Neural cell (in vitro differentiated cells): ENCODE measurements around the gene HSP90AA1. TPM values are rescaled to one million over a fixed set of nuclear protein-coding genes. Genes with fewer than 3 reads are reported as not detected.
"Not testable (repeated sequence)": the region's sequence is repeated elsewhere in the genome, so short reads cannot be mapped to it uniquely, and the experiment has no call there.

Source experiments
- H2AFZ ChIP-seq: fragments of 200-600, 300-800 bp; sonication (generic), shearing (Covaris generic); 2 replicates; pipeline ENCODE4 v1.6.0; 2014; ENCODE audit warnings: low read depth, mild to moderate bottlenecking, antibody characterized with exemption, low read length, moderate library complexity
- H3F3A ChIP-seq: fragments of 200-600 bp; shearing (Covaris generic); 2 replicates; pipeline ENCODE4 v1.6.1; 2016; ENCODE audit warnings: mild to moderate bottlenecking, moderate library complexity, mixed read lengths, antibody characterized with exemption, low read length; ENCODE audit not compliant: insufficient read depth, poor library complexity, severe bottlenecking
- H3K27ac ChIP-seq: fragments of 200-600, 300-800 bp; sonication (generic), shearing (Covaris generic); 2 replicates; pipeline ENCODE4 v1.5.1; 2014; ENCODE audit warnings: mild to moderate bottlenecking, low read length, moderate library complexity
- H3K27me3 ChIP-seq: fragments of 300-800, 200-600 bp; sonication (generic), shearing (Covaris generic); 2 replicates; pipeline ENCODE4 v1.6.0; 2014; ENCODE audit warnings: mild to moderate bottlenecking, low read depth, low read length, moderate library complexity; ENCODE audit not compliant: insufficient read depth
- H3K36me3 ChIP-seq: fragments of 300-800, 200-600 bp; sonication (generic), shearing (Covaris generic); 2 replicates; pipeline ENCODE4 v1.5.1; 2014; ENCODE audit warnings: mild to moderate bottlenecking, antibody characterized with exemption, low read length, moderate library complexity; ENCODE audit not compliant: insufficient read depth
- H3K4me2 ChIP-seq: fragments of 300-800, 200-600 bp; sonication (generic), shearing (Covaris generic); 2 replicates; pipeline ENCODE4 v1.6.0; 2014; ENCODE audit warnings: mild to moderate bottlenecking, low read length
- H3K4me3 ChIP-seq: fragments of 300-800, 200-600 bp; sonication (generic), shearing (Covaris generic); 2 replicates; pipeline ENCODE4 v1.5.1; 2014; ENCODE audit warnings: mild to moderate bottlenecking, low read length, moderate library complexity
- H3K79me2 ChIP-seq: fragments of 200-600 bp; shearing (Covaris generic); replicated peaks from 2 replicates; pipeline ENCODE4 v1.6.0; 2014; ENCODE audit warnings: mild to moderate bottlenecking, low read length, moderate library complexity; ENCODE audit not compliant: insufficient read depth
- H3K9ac ChIP-seq: fragments of 300-800, 200-600 bp; sonication (generic), shearing (Covaris generic); 2 replicates; pipeline ENCODE4 v1.6.1; 2016; ENCODE audit warnings: mild to moderate bottlenecking, low read length, mixed read lengths
- H3K9me2 ChIP-seq: fragments of 200-600 bp; shearing (Covaris generic); 2 replicates; pipeline ENCODE4 v1.6.1; 2016; ENCODE audit warnings: mild to moderate bottlenecking, low read length, mixed read lengths; ENCODE audit not compliant: insufficient read depth
- H3K9me3 ChIP-seq: fragments of 200-600, 300-800 bp; sonication (generic), shearing (Covaris generic); 2 replicates; pipeline ENCODE4 v1.6.1; 2016; ENCODE audit warnings: mild to moderate bottlenecking, mixed run types, low read length, moderate library complexity, mixed read lengths
- H4K20me1 ChIP-seq: fragments of 200-600 bp; shearing (Covaris generic); 2 replicates; pipeline ENCODE4 v1.6.1; 2016; ENCODE audit warnings: mild to moderate bottlenecking, mixed run types; ENCODE audit not compliant: insufficient read depth
- EP300 ChIP-seq: fragments of 450-650 bp; conservative IDR thresholded peaks from 2 replicates; pipeline ENCODE4 v1.6.1; 2014; ENCODE audit warnings: antibody characterized with exemption, mild to moderate bottlenecking, moderate library complexity; ENCODE audit not compliant: poor library complexity, severe bottlenecking
- EZH2 ChIP-seq: fragments of 200-600, 300-800 bp; shearing (Covaris generic), sonication (generic); IDR thresholded peaks from 2 replicates; pipeline ENCODE4 v1.6.1; 2014; ENCODE audit warnings: antibody characterized with exemption, low read length, borderline replicate concordance, mild to moderate bottlenecking; ENCODE audit not compliant: insufficient read depth, poor library complexity, severe bottlenecking
- MXI1 ChIP-seq: fragments of 450-650 bp; conservative IDR thresholded peaks from 2 replicates; pipeline ENCODE4 v1.6.1; 2014; ENCODE audit warnings: antibody characterized with exemption, mild to moderate bottlenecking; ENCODE audit not compliant: poor library complexity, severe bottlenecking
- POLR2AphosphoS5 ChIP-seq: IDR thresholded peaks from 2 replicates; pipeline ENCODE4 v1.6.1; 2012
- RAD21 ChIP-seq: fragments of 450-650 bp; conservative IDR thresholded peaks from 2 replicates; pipeline ENCODE4 v1.6.1; 2014; ENCODE audit warnings: antibody characterized with exemption, mild to moderate bottlenecking, moderate library complexity
- REST ChIP-seq: IDR thresholded peaks from 2 replicates; pipeline ENCODE4 v1.6.1; 2012; ENCODE audit warnings: borderline replicate concordance
- SMC3 ChIP-seq: fragments of 450-650 bp; conservative IDR thresholded peaks from 2 replicates; pipeline ENCODE4 v1.6.1; 2014; ENCODE audit warnings: antibody characterized with exemption, mild to moderate bottlenecking, moderate library complexity; ENCODE audit not compliant: poor library complexity
- TAF1 ChIP-seq: IDR thresholded peaks from 2 replicates; pipeline ENCODE4 v1.6.1; 2012; ENCODE audit warnings: low read depth
- polyA plus RNA-seq: library from polyadenylated mRNA; depleted of rRNA; stranded (reverse); fragments of >200 nt; gene quantifications from 2 replicates; pipeline ENCODE4 v1.2.3, GENCODE V29; 2014
- TF ChIP-seq, protein P1 (sequence below): fragments of 450-650 bp; IDR thresholded peaks from 2 replicates; pipeline ENCODE4 v1.5.1; 2014; ENCODE audit warnings: antibody characterized with exemption, mild to moderate bottlenecking, moderate library complexity; ENCODE audit not compliant: poor library complexity, severe bottlenecking

HSP90AA1 gene
- polyA plus RNA-seq, 1 donor from 2014 or later: 206 TPM

DNA sequence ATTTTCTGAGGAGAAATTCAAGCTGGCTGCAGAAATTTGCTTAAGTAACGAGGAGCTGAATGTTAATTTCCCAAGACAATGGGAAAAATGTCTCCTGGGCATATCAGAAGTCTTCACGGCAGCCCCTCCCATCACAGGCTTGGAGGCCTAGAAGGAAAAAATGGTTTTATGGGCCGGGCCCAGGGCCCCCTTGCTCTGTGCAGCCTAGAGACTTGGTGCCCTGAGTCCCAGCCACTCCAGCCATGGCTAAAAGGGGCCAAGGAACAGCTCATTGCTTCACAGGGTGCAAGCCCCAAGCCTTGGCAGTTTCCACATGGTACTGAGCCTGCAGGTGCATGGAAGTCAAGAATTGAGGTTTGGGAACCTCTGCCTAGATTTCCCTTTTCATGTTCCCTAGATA lies 24.3 kb upstream of the HSP90AA1 start:
- Histone ChIP-seq H3K4me2 (no peak overlapping the region), H3K9ac (no peak overlapping the region), H3F3A (no peaks in the 10 kb centered on the region), H3K27ac (no peak overlapping the region), H3K79me2 (no peaks in the 10 kb centered on the region), H3K9me3 (no peaks in the 10 kb centered on the region), H3K9me2 (no peaks in the 10 kb centered on the region), H4K20me1 (no peaks in the 10 kb centered on the region), H2AFZ (no peak overlapping the region), H3K36me3 (no peaks in the 10 kb centered on the region), H3K4me3 (no peak overlapping the region), H3K27me3 (no peaks in the 10 kb centered on the region)
- TF ChIP-seq POLR2AphosphoS5: no peak
- no peak for TF ChIP-seq RAD21
- TF ChIP-seq EP300: no peak
- TF ChIP-seq REST: no peak
- TF ChIP-seq SMC3: no peak
- TF ChIP-seq EZH2: no peak
- no peak for TF ChIP-seq TAF1
- no peak for TF ChIP-seq MXI1
- TF ChIP-seq, protein P1, sequence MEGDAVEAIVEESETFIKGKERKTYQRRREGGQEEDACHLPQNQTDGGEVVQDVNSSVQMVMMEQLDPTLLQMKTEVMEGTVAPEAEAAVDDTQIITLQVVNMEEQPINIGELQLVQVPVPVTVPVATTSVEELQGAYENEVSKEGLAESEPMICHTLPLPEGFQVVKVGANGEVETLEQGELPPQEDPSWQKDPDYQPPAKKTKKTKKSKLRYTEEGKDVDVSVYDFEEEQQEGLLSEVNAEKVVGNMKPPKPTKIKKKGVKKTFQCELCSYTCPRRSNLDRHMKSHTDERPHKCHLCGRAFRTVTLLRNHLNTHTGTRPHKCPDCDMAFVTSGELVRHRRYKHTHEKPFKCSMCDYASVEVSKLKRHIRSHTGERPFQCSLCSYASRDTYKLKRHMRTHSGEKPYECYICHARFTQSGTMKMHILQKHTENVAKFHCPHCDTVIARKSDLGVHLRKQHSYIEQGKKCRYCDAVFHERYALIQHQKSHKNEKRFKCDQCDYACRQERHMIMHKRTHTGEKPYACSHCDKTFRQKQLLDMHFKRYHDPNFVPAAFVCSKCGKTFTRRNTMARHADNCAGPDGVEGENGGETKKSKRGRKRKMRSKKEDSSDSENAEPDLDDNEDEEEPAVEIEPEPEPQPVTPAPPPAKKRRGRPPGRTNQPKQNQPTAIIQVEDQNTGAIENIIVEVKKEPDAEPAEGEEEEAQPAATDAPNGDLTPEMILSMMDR: no peak

DNA sequence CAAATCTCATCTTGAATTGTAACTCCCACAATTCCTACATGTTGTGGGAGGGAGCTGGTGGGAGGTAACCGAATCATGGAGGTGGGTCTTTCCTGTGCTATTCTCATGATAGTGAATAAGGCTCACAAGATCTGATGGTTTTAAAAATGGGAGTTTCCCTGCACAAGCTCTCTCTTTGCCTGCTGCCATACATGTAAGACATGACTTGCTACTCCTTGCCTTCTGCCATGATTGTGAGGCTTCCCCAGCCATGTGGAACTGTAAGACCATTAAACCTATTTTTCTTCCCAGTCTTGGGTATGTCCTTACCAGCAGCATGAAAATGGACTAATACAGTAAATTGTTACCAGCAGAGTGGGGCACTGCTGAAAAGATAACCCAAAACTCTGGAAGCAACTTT lies 22.5 kb upstream of the HSP90AA1 start:
- H4K20me1 ChIP-seq, H3K27ac ChIP-seq, H3K36me3 ChIP-seq, H3K4me2 ChIP-seq, H3K9ac ChIP-seq, H3K9me3 ChIP-seq, H3K4me3 ChIP-seq, H3K27me3 ChIP-seq, H2AFZ ChIP-seq, H3K79me2 ChIP-seq, H3F3A ChIP-seq, H3K9me2 ChIP-seq: not testable (repeated sequence)

- TF ChIP-seq REST (no peak), TAF1 (no peak), EZH2 (no peak), MXI1 (no peak), POLR2AphosphoS5 (no peak), RAD21 (no peak), EP300 (no peak)
- Histone ChIP-seq H3K4me3 (no peak overlapping the region), H4K20me1 (no peaks in the 10 kb centered on the region), H3K27ac (no peak overlapping the region), H2AFZ (no peak overlapping the region), H3K79me2 (no peaks in the 10 kb centered on the region), H3F3A (no peaks in the 10 kb centered on the region), H3K4me2 (no peak overlapping the region), H3K9ac (no peak overlapping the region), H3K27me3 (no peaks in the 10 kb centered on the region), H3K9me3 (no peaks in the 10 kb centered on the region), H3K36me3 (no peaks in the 10 kb centered on the region), H3K9me2 (no peaks in the 10 kb centered on the region)
These were observed 18.5 kb upstream of the HSP90AA1 start for GRCh38 chr14:102105369-102105768.
